HG03571 (cell line): ENCODE measurements around the gene RIPK4.
"Not testable (repeated sequence)": the region's sequence is repeated elsewhere in the genome, so short reads cannot be mapped to it uniquely, and the experiment has no call there.

ENCODE experiments used
- ATAC-seq: cut with Tn5 transposase; IDR thresholded peaks from one replicate; pipeline ENCODE4 v1.9.1; 2021; ENCODE audit not compliant: unreplicated experiment

Gene RIPK4

GRCh38 chr21:41717573-41718330 is 49.1 kb downstream of the RIPK4 start:
- no peak for ATAC-seq

- no peak for ATAC-seq
Observed at GRCh38 chr21:41716751-41717150, 50.1 kb downstream of the RIPK4 start.

- no peak for ATAC-seq
Observed at GRCh38 chr21:41715649-41716281, 51.1 kb downstream of the RIPK4 start.

- not testable (repeated sequence) for ATAC-seq
Observed at GRCh38 chr21:41714299-41714865, 52.5 kb downstream of the RIPK4 start.

DNA sequence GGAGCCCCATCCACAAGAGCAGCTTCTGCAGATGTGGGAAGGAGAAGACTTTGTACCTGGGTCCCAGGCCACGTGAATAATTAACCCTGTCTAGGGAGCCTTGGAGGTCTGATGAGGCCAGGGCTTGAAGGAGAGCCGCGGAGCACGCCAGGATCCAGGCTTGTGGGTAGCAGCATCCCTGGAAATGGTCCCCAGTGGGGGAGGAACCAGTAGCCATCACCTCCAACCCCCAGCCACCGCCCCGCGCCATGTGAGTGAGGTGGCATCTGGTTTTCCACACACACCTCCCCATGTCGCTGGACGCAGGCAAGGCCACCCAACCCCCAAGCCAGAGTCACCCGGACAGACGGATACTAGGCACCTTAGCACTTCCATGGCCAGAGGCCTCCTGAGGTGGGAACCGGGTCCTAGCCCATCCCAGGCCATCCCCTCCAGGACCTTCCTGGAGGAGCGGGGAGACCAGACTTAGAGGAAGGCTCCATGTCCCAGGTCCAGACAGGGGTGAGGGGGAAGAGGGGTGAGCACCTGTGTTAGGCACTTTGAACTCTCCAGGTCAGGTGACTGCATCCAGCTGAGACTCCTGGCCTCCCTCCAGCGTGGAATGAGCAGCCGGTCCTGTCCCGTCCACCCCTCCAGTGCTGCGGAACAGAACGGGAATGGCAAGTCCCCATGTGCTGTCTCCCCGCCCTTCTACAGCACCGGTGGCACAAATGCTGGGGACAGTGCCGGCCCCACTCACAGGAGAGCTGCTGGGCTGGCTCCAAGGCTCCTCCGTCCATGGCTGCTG is 53.2 kb downstream of the RIPK4 start:
- ATAC-seq: no peak

DNA sequence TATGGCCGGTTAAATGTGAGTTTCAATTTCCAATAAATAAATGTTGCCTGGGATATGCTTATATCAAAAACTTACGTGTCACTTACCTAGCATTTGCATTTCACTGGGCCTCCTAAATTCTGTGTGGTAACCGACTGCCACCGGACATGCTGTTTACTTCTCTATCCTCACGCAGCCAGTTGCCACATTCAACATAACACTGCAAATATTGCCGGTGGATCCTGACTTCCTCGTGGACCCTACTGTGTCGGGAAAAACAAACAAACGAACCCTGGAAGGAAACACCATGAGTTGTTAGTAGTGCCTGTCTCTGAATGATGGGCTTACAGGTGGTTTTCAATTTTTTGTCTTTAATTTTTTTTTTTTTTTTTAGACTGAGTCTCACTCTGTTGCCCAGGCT is 54.1 kb downstream of the RIPK4 start:
- no peak for ATAC-seq

GRCh38 chr21:41712201-41712600 is 54.7 kb downstream of the RIPK4 start:
- no peak for ATAC-seq

DNA sequence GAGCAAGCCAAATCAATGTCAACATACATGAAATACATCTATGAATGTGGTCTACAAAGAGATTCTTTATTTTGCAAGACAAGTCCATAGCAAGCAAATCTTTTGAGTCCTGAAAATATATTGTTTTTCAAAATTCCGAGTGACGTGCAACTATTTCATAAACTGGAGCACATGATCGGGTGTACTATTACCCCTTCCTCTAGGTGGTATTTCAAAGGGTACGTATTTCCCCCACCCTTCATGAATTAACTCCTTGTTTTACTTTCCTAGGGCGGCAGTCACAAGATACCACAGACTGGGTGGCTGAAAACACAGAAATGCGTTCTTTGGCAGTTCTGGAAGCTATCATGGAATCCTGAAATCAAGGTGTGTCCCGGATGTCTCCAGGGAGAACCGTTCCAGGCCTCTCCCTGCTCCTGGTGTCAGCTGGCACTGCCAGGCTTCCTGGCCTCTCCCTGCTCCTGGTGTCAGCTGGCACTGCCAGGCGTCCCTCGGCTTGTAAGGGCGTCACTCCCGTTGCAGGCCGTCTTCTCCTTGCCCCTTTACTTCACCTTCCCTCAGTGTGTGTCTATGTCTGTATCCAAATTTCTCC is 55.3 kb downstream of the RIPK4 start:
- ATAC-seq: no peak

GRCh38 chr21:41710823-41711160 is 56.1 kb downstream of the RIPK4 start:
- ATAC-seq: no peak

- ATAC-seq: no peak
Observed at GRCh38 chr21:41709965-41710822, 56.7 kb downstream of the RIPK4 start.

DNA sequence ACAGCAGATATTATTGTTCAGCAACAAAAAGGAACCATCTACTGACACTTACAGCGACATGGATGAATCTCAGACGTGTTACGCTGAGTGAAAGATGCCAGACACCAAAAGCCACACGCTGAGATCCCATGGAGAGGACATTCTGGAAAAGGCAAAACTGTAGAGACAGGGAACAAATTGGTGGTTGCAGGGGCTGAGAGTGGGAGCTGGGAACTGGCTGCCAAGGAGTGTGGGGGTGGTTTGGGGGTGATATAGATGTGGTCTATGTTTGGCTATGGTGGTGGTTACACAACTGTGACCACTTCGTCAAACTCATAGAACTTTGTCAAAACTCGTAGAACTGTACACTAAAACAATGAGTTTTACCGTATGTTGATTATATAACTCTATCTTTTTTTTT is 57.7 kb downstream of the RIPK4 start:
- no peak for ATAC-seq

DNA sequence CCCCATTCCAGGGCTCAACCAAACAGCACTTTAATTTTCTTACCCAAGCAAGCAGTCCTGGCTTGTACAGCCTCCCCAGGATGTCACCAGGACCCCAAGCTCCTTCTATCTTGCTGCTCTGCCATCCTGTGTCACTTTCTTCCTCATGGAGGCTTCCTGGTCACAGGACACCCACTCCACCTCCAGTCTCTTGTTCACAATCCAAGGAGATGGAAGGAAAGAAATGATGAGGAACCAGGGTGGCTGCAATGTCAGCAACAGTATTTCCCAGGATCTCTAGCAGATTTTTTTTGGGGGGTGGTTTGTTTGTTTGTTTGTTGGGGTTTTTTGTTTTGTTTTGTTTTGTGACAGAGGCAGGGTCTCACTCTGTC is 58.9 kb downstream of the RIPK4 start:
- no peak for ATAC-seq

DNA sequence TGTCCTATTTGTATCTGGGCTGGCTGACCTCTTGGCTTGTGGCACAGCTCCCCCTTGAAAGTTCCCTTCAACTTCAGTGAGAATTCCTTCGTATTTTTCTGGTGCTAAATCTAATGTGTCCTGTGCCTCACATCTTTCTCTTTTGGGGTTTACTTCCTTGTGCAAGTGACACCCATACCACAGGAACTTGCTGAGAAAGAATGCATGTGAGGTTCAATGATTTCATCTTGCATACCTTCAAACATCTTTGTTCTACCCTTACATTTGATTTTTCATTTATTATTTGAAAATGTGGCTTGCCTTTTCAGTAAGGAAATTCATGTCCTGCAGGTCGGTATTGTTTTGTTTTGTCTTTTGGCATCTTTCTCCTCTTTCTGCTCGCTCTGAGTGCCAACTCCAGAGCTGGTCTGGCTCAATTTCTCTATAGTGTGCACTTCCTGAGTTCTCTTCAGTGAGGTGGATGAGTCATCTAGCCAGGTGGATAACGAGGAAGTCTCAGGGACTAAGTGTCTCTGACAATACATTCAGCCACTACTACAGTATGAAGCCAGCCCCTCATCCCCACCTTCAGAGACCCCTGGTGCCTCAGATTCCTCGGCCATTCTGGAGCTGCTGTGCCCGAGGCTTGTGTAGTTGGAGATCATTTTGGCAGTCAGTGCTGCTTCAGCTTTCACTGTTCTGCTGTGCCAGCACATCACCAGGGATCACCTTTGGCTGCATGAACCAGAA is 59.5 kb downstream of the RIPK4 start:
- no peak for ATAC-seq

DNA sequence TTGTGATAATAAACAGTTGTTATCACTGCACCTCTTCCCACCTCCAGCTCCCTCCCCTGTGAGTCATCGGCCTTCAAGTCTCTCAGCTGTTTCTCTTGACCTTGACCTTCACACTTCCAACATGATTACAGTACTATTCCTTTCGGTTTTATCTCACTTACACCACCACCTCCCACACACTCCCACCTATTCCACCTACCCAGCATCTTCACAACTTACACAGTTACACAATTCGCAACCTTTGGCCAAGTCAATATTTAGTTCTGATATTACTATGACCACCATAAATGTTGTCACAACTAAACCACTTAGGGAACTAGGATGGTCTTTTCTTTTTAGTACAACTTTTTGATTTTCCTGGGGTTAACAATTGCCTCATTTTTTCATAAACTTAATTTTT is 60.2 kb downstream of the RIPK4 start:
- no peak for ATAC-seq

DNA sequence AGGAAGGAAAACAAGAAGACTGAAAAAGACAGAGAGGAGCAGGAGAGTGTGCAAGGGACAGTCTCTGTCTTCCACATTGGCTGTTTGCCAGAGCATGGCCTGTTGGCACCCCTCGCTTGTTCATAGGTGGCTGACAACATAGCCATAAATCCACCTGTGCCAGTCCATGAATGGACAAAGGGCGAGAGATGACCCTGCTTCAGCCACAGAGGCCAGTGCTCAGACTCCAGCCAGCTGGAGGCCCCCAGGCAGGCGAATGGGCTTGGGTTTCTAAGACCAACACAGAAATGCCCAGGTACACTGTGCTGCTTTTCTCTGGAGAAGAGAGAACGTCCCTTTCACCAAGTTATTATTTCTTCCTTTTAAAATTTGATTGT is 60.6 kb downstream of the RIPK4 start:
- ATAC-seq: no peak

DNA sequence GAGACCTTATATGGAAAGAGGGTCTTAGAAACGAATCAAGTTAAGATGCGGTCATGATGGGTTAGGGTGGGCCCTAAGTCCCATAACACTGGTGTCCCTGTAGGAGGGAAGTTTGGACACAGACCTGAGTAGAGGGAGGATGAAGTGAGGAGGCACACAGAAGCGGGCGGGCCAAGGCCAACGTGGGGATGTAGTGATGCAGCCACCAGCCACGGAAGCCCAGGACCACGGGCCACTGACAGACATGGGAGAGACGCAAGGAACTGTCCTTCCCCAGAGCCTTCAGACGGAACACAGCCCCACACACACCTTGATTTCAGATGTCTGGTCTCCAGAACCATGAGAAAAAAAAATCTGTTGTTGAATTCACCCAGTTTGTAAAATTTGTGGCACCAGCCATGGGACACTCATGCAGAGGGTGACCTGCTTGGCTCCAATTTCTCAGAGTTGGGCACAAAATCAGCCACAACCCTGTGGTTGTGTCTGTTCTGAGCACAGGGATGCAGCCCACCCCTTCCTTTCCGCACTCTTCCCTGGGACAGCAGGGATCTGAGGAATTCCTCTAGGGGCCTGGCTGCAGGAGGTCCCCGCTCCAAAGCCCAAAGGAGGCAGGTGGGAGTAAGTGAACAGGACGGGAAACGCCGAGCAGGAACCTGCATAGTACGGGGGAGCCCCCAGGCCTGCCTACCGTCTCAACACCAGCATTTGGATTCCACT is 61.1 kb downstream of the RIPK4 start:
- ATAC-seq: no peak

DNA sequence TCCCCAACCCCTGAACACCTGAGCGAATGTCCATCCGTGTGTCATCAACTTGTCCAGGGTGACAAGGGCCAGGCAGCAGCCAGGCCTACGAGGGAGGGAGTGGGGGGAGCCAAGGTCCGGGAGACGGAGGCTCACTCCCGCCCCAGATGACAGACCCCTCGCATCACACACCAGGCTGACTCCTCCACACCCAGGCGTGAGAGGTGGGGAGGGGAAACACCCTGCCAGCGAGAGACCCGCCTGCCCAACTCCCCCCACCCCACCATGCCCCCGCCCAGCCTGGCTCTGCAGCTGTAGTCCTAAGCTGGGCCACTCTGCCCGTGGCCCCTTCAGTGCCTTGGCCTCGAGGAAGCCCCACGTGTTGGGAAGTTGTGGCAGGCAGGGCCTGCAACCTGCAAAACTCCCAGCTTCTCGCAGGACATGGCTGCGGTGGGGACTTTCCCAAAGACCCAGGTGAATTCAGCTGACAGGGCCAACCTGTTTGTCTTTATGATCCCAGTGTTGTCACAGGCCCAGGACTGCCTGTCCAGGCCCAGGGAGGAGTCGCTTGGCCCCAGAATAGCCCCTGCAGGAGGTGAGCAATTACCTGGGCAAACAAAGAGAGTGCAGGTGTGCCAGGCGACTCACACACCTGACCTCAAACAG is 62.9 kb downstream of the RIPK4 start:
- no peak for ATAC-seq

GRCh38 chr21:41701749-41702148 is 65.1 kb downstream of the RIPK4 start:
- ATAC-seq: no peak

DNA sequence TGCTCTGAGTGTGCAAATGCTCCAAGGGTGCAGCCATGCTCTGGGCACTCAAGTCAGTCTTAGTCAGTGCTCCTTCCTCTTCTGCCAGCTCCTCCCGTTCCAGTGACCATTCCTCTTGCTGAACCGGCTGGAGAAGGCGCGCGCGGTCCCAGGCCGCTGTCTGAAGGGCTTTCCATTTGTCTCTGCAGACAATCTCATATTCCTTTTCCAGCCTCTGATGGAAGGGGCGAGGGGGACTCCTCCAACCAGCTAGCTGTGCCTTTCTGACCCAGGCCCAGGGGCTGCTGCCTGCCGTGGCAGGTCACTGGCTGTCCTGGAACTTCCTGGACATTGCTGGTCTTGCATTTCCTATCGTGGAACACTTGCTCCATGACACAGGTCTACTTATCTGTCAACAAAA is 67.5 kb downstream of the RIPK4 start:
- ATAC-seq: no peak
